Right kidney (tissue), 1 donor: ENCODE results near the gene UPK2.
A peak's percentile ranks its signal among the peaks of the same experiment; 100 is the strongest.
"Not testable (repeated sequence)": the region's sequence is repeated elsewhere in the genome, so short reads cannot be mapped to it uniquely, and the experiment has no call there.

Source experiments
- DNase-seq: peaks from one replicate; pipeline ENCODE4 v3.0.0-alpha.2; 2016

UPK2 gene

DNA sequence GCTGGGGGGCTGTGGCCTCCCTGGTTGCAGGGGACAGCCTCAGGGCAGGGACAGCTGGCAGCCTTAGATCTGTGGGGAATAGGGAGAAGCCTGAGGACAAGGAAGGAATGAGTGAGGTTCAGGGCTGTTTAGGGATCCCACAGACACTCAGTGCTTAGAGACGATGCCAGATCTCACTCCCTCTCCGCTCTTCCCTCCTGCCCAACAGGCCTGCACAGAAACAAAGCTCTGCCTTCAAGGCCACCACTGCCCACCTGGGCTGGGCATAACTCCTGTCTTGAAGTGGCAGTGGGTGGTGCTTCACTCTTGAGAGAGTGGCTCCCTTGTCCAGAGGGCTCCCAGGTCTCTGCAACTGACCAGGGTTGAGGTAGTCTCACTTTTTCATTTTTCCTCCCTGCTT lies 28.7 kb downstream of the UPK2 start:
- no peak for DNase-seq

DNA sequence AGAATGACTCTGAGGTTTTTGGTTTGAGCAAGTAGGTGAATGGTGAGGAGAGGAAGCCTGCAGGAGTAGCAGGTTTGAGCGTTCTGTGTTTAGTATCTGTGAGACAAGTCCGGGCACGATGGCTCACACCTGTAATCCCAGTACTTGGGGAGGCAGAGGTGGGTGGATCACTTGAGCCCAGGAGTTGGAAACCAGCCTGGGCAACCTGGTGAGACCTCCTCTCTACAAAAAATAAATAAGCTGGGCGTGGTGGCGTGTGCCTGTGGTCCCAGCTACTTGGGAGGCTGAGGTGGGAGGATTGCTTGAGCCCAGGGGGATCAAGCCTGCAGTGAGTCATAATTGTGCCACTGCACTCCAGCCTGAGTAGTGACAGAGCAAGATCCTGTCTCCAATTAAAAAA lies 32.2 kb downstream of the UPK2 start:
- no peak for DNase-seq

DNA sequence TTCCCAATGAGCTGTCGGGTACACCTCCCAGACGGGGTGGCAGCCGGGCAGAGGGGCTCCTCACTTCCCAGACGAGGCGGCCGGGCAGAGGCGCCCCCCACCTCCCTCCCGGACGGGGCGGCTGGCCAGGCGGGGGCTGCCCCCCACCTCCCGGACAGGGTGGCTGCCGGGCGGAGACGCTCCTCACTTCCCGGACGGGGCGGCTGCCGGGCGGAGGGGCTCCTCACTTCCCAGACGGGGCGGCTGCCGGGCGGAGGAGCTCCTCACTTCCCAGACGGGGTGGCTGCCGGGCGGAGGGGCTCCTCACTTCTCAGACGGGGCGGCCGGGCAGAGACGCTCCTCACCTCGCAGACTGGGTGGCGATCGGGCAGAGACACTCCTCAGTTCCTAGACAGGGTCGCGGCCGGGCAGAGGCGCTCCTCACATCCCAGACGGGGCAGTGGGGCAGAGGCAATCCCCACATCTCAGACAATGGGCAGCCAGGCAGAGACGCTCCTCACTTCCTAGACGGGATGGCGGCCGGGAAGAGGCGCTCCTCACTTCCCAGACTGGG lies 35.5 kb downstream of the UPK2 start:
- not testable (repeated sequence) for DNase-seq

DNA sequence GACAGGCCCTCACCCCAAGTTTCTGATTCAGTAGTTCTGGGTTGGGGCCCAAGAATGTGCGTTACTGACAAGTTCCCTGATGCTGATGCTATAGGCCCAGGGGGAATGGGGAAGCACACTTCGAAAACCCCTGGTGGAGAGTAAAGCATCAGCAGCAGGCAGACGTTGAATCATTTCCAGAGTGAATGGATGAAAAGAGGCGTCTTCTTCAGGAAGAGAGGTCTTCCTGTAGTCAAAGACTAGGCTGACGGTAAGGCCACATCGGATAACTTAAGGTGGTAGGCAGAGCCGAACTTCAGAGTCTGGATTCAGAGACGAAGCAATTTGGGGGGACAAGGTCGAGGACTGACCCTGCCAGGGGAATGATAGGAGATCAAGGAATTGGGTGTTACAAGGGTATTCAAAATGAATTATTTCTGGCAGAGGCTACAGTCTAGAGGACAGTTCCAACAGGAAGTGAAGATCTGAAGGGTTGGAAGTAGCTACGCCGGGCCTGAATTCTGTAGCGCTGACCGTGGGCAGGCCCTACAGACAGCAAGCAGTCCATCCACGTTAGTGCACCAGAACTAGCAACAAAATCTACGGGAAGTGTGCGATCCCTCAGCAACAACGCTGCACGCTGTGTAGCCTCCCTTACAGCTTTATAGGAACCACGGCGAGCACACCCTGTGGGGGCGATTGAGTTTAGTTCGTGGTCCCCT lies 41.0 kb downstream of the UPK2 start:
- no peak for DNase-seq

DNA sequence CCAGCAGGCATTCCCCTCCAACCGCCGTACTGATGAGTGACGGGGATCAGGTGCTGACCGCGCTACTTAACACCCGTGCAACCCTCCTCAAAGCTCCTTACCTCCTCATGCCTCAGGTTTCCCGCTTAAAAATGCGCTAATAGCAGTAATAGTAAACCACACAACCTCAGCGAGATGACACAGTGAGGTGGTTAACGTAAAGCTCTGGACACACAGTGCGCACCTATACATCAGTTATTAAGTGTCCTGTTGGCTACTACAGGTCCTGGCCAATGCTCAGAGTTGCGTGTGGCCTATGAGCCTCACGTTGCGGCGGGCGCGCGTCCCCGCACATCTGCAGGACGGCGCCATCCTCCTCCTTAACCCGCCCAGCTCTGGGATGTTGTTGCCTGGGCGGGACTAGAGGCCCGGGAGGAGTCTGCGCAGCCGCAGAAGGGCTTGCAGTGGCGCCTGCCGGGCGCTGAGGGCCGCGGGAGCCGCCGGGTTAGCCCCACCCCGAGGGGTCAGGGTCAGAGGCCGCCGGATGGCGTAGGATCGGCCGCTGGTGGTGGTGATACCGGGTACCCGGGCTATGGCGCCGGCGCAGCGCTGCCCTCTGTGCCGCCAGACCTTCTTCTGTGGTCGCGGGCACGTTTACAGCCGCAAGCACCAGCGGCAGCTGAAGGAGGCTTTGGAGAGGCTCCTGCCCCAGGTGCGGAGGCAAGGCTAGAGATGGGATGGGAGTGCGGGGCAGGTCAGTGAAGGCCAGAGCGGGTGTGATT lies 41.7 kb downstream of the UPK2 start, which contains the start of gene CENATAC:
Gene CENATAC (plus strand): TSS at position 512 of the 761 bp plus-strand sequence. CDS start 60 bp downstream, at position 572.
- peak; percentile 94 for DNase-seq

DNA sequence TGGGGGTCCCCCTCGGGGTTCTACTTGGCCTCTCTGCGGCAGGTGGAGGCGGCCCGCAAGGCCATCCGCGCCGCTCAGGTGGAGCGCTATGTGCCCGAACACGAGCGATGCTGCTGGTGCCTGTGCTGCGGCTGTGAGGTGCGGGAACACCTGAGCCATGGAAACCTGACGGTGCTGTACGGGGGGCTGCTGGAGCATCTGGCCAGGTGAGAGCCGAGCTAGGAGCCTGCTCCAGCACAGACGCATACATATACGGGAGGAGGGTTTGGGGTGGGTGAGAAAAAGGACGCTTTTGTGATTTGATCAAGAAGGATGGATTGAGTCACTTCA lies 42.3 kb downstream of the UPK2 start:
- DNase-seq: no peak

DNA sequence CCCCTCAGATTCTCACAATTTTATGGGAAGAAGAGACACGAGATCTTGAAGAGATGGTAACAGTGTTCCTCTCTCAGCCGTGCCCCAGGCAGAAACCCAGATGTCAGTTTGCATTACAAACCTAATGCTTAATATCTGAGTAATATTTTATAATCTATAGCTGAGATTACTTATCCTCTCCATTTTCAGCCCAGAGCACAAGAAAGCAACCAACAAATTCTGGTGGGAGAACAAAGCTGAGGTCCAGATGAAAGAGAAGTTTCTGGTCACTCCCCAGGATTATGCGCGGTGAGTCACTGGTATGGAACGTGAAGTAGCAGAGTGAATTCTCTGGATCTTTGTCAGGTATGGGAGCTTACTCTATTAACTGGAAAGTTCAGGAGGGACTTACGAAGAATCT lies 42.7 kb downstream of the UPK2 start:
- no peak for DNase-seq

DNA sequence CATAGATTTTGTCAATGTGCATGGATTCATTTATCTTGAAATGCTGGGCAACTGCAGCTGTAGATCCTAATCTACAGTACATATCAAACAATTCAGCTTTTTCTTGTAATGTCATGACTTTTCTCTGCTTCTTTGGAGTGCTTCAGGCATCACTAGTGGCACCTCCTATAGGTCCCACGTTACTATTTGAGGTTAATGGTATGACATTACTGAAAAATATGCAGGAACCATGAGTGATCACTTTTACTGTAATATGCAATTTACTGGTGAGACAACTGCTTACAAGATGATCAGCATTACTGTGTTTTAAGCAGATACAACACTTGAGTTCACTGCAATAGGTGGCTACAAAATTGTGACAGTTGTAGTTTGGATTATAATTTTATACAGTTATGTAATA lies 44.8 kb downstream of the UPK2 start:
- no peak for DNase-seq

DNA sequence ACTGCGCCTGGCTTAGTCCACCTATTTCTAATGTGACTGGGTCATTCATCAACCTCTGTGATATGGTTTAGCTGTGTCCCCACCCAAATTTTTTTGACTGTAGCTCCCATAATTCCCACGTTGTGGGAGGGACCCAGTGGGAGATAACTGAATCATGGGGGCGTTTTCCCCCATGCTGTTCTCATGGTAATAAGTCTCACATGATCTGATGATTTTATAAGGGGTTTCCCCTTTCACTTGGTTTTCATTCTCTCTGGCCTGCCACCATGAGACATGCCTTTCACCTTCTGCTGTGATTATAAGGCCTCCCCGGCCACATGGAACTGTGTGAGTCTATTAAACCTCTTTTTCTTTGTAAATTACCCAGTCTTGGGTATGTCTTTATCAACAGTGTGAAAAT lies 50.6 kb downstream of the UPK2 start:
- no peak for DNase-seq
